MM.1S (cell line): Measurements from ENCODE around the gene CDYL.

Source experiments
- DNase-seq: peaks from one replicate; pipeline ENCODE4 v3.0.0-alpha.2; 2015
- H2AFZ ChIP-seq: fragments of 300-600 bp; sonication (generic); 2 replicates; pipeline ENCODE4 v1.6.0; 2016; ENCODE audit warnings: antibody characterized with exemption, low read length
- H3F3A ChIP-seq: fragments of 300-600 bp; sonication (generic); 2 replicates; pipeline ENCODE4 v1.6.1; 2016; ENCODE audit warnings: mild to moderate bottlenecking, antibody characterized with exemption, low read length, moderate library complexity, mixed read lengths; ENCODE audit not compliant: insufficient read depth
- H3K27ac ChIP-seq: fragments of 300-600 bp; sonication (generic); 2 replicates; pipeline ENCODE4 v1.5.1; 2016; ENCODE audit warnings: mild to moderate bottlenecking, low read length
- H3K27me3 ChIP-seq: fragments of 300-600 bp; sonication (generic); replicated peaks from 2 replicates; pipeline ENCODE4 v1.6.0; 2016; ENCODE audit warnings: low read length; ENCODE audit not compliant: insufficient read depth
- H3K36me3 ChIP-seq: fragments of 300-600 bp; sonication (generic); replicated peaks from 2 replicates; pipeline ENCODE4 v1.6.1; 2016; ENCODE audit warnings: mild to moderate bottlenecking, low read length, mixed read lengths; ENCODE audit not compliant: insufficient read depth
- H3K4me1 ChIP-seq: fragments of 300-600 bp; sonication (generic); 2 replicates; pipeline ENCODE4 v1.6.1; 2016; ENCODE audit warnings: low read length, mixed read lengths
- H3K4me2 ChIP-seq: fragments of 300-600 bp; sonication (generic); 2 replicates; pipeline ENCODE4 v1.6.0; 2016; ENCODE audit warnings: low read depth, low read length
- H3K4me3 ChIP-seq: fragments of 300-600 bp; sonication (generic); 2 replicates; pipeline ENCODE4 v1.5.1; 2016; ENCODE audit warnings: low read length, mixed read lengths
- H3K79me2 ChIP-seq: fragments of 300-600 bp; sonication (generic); 2 replicates; pipeline ENCODE4 v1.6.1; 2016; ENCODE audit warnings: mixed run types, low read length, mixed read lengths
- H3K9ac ChIP-seq: fragments of 300-600 bp; sonication (generic); 2 replicates; pipeline ENCODE4 v1.6.1; 2016; ENCODE audit warnings: low read length, mixed read lengths
- H3K9me2 ChIP-seq: fragments of 300-600 bp; sonication (generic); replicated peaks from 2 replicates; pipeline ENCODE4 v1.6.1; 2016; ENCODE audit warnings: mild to moderate bottlenecking, low read length, mixed read lengths; ENCODE audit not compliant: insufficient read depth
- H3K9me3 ChIP-seq: fragments of 300-600 bp; sonication (generic); replicated peaks from 2 replicates; pipeline ENCODE4 v1.6.1; 2016; ENCODE audit warnings: mild to moderate bottlenecking, low read length, mixed read lengths; ENCODE audit not compliant: insufficient read depth
- H4K20me1 ChIP-seq: fragments of 300-600 bp; sonication (generic); 2 replicates; pipeline ENCODE4 v1.6.1; 2016; ENCODE audit warnings: mild to moderate bottlenecking, low read length, moderate library complexity, mixed read lengths; ENCODE audit not compliant: insufficient read depth
- EZH2 ChIP-seq: fragments of 300-600 bp; sonication (generic); optimal IDR thresholded peaks from 2 replicates; pipeline ENCODE3; 2017; ENCODE audit warnings: low read depth, mild to moderate bottlenecking, antibody characterized with exemption, low read length, mixed read lengths
- EZH2phosphoT487 ChIP-seq: fragments of 300-600 bp; sonication (generic); IDR thresholded peaks from 2 replicates; pipeline ENCODE4 v1.6.1; 2018; ENCODE audit warnings: antibody characterized with exemption, low read length
- TF ChIP-seq, protein P1 (sequence below): fragments of 300-600 bp; sonication (generic); IDR thresholded peaks from 2 replicates; pipeline ENCODE4 v1.5.1; 2016; ENCODE audit warnings: antibody characterized with exemption, low read length, mixed read lengths

The CDYL gene

DNA sequence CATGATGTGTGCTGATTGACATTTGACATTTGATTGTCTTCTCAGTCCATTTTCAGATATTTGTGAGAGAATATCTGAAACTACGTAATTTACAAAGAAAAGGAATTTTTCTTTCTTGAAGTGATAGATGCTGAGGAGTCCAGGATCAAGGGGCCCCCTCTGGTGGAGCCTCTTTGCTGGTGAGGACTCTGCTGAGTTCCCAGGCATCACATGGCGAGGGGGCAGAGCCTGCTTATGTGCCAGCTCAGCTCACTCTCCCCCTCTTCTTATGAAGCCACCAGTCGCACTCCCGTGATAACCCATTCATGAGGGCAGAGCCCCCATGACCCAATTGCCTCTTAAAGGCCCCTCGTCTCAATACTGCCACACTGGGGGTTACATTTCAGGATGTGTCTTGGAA, 136.4 kb downstream of the CDYL start:
- no peaks in the 10 kb centered on the region for H3K9me3 ChIP-seq
- no peak overlapping the region for H3K4me3 ChIP-seq
- no peaks in the 10 kb centered on the region for H3K9me2 ChIP-seq
- H3K36me3 ChIP-seq = no peaks in the 10 kb centered on the region; the same call in 1 of the 2 replicates
- TF ChIP-seq EZH2 (no peak), EZH2phosphoT487 (no peak)
- TF ChIP-seq, protein P1, sequence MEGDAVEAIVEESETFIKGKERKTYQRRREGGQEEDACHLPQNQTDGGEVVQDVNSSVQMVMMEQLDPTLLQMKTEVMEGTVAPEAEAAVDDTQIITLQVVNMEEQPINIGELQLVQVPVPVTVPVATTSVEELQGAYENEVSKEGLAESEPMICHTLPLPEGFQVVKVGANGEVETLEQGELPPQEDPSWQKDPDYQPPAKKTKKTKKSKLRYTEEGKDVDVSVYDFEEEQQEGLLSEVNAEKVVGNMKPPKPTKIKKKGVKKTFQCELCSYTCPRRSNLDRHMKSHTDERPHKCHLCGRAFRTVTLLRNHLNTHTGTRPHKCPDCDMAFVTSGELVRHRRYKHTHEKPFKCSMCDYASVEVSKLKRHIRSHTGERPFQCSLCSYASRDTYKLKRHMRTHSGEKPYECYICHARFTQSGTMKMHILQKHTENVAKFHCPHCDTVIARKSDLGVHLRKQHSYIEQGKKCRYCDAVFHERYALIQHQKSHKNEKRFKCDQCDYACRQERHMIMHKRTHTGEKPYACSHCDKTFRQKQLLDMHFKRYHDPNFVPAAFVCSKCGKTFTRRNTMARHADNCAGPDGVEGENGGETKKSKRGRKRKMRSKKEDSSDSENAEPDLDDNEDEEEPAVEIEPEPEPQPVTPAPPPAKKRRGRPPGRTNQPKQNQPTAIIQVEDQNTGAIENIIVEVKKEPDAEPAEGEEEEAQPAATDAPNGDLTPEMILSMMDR = no peak
- no peak for DNase-seq
- H3K27me3 ChIP-seq = no peaks in the 10 kb centered on the region
- H3K4me1 ChIP-seq = peaks cover 6% of the 10 kb centered on the region
- no peak overlapping the region for H2AFZ ChIP-seq
- H4K20me1 ChIP-seq = no peaks in the 10 kb centered on the region
- no peak overlapping the region for H3K27ac ChIP-seq
- H3K4me2 ChIP-seq = no peak overlapping the region
- H3K79me2 ChIP-seq = peaks cover 96% of the 10 kb centered on the region
- no peaks in the 10 kb centered on the region for H3F3A ChIP-seq
- no peak overlapping the region for H3K9ac ChIP-seq

DNA sequence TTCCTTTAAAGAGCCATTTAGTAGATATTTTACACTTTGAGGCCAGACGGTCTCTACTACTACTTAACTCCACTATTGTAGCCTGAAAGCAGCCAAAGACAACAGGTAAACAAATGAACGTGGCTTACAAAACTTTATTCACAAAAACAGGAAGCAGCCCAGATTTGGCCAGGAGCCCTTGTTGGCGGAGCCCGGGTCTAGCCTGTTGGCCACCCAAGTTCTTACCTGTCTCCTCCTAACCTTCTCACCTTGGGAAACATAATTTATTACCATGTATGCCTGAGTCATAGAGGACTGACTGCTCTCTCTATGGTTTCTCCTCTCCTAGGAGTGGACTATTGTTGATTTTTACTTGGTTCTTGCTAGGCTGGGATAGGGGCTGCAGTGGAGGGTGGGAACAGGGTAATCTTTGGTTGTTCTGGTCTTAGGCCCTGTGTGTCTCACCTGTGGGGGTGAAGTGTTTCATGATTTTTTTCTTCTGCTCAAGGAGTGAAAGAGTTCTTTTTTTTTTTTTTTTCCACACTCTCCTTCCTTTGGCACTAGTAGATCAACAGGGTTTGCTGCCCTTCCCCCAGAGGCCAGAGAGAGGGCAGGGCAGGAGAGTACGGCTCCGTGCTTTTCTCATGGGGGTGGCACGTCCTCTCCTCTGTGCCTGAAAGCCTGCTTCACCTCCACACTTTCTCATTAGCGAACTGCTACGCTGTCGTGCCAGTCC, 137.7 kb downstream of the CDYL start:
- Histone ChIP-seq H3K27ac (no peak overlapping the region), H3K9me2 (no peaks in the 10 kb centered on the region), H3K4me1 (no peaks in the 10 kb centered on the region), H2AFZ (no peak overlapping the region), H3K27me3 (no peaks in the 10 kb centered on the region), H3K4me3 (no peak overlapping the region), H3F3A (no peaks in the 10 kb centered on the region), H3K79me2 (peaks cover 96% of the 10 kb centered on the region), H3K9me3 (no peaks in the 10 kb centered on the region), H3K4me2 (no peak overlapping the region), H3K36me3 (no peaks in the 10 kb centered on the region; the same call in 1 of the 2 replicates), H3K9ac (no peak overlapping the region), H4K20me1 (0 out of 2 replicates have a peak, but pooled peaks cover 2% of the 10 kb centered on the region)
- DNase-seq = no peak
- TF ChIP-seq EZH2 (no peak), EZH2phosphoT487 (no peak)
- TF ChIP-seq, protein P1 = no peak

DNA sequence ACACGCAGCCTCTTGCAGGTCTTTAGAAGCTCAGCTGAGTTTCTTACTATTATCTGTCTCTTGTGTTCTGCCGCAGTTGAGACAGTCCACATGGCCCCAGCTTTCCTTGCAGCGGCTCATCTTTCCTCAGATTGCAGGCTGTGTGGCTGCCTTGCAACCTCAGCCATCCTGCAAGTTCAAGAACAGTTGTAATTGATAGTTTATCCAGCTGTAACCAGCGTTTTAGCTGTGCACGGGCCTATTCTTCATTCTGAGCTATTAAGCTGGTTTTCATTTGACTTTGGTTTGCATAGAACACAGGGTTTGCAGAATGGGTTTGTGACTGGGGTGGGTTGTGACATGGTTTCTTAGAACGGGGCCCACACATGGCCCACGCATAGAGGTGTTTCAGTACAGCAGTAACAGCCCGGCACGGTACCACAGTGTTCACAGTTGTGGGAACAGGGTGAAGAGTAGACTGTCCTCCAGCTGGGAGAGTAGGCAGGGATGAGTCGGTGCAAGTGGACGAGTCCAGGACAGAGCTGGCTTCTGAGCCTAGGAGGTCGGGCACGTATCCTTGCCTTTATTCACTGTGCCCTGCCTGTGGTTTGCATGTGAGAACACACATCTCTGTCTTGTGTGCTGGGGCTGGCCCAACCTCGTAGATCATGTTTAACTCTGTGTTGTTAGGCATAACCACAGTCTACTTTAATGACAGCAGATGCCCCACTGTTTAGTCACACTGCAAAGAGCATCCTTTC, 138.4 kb downstream of the CDYL start:
- Histone ChIP-seq H3K4me2 (no peak overlapping the region), H3K36me3 (no peaks in the 10 kb centered on the region; the same call in 1 of the 2 replicates), H3K27ac (no peak overlapping the region), H4K20me1 (0 out of 2 replicates have a peak, but pooled peaks cover 5% of the 10 kb centered on the region), H3K27me3 (no peaks in the 10 kb centered on the region), H3K4me3 (no peak overlapping the region), H3K9me3 (no peaks in the 10 kb centered on the region), H3F3A (no peaks in the 10 kb centered on the region), H2AFZ (no peak overlapping the region), H3K79me2 (peaks cover 96% of the 10 kb centered on the region), H3K9ac (no peak overlapping the region), H3K4me1 (no peaks in the 10 kb centered on the region), H3K9me2 (no peaks in the 10 kb centered on the region)
- TF ChIP-seq, protein P1 = no peak
- TF ChIP-seq EZH2 (no peak), EZH2phosphoT487 (no peak)
- no peak for DNase-seq
